HFF-Myc (cell line): ENCODE measurements around the gene AKIP1.
A peak's percentile ranks its signal among the peaks of the same experiment; 100 is the strongest.

Experiments used
- DNase-seq: peaks from one replicate; pipeline ENCODE4 v3.0.0-alpha.2; 2011; ENCODE audit warnings: low read depth; ENCODE audit errors: extremely low read depth
- H3K4me3 ChIP-seq: replicated peaks from 2 replicates; pipeline ENCODE4 v1.5.1; 2011; ENCODE audit warnings: low read depth, mild to moderate bottlenecking, control low read depth, low read length
- TF ChIP-seq, protein P1 (sequence below): IDR thresholded peaks from 2 replicates; pipeline ENCODE4 v1.5.1; 2012; ENCODE audit warnings: mild to moderate bottlenecking, low read depth, low read length, control low read depth; ENCODE audit errors: missing control alignments

AKIP1 gene

GRCh38 chr11:8961401-8961800, 50.4 kb downstream of the AKIP1 start:
- TF ChIP-seq, protein P1, sequence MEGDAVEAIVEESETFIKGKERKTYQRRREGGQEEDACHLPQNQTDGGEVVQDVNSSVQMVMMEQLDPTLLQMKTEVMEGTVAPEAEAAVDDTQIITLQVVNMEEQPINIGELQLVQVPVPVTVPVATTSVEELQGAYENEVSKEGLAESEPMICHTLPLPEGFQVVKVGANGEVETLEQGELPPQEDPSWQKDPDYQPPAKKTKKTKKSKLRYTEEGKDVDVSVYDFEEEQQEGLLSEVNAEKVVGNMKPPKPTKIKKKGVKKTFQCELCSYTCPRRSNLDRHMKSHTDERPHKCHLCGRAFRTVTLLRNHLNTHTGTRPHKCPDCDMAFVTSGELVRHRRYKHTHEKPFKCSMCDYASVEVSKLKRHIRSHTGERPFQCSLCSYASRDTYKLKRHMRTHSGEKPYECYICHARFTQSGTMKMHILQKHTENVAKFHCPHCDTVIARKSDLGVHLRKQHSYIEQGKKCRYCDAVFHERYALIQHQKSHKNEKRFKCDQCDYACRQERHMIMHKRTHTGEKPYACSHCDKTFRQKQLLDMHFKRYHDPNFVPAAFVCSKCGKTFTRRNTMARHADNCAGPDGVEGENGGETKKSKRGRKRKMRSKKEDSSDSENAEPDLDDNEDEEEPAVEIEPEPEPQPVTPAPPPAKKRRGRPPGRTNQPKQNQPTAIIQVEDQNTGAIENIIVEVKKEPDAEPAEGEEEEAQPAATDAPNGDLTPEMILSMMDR: no peak
- no peak overlapping the region for H3K4me3 ChIP-seq
- DNase-seq: no peak

- no peak for DNase-seq
- TF ChIP-seq, protein P1: no peak
- peak overlapping the region; percentile 83 for H3K4me3 ChIP-seq
Measured at GRCh38 chr11:8962841-8963240, 51.9 kb downstream of the AKIP1 start.

DNA sequence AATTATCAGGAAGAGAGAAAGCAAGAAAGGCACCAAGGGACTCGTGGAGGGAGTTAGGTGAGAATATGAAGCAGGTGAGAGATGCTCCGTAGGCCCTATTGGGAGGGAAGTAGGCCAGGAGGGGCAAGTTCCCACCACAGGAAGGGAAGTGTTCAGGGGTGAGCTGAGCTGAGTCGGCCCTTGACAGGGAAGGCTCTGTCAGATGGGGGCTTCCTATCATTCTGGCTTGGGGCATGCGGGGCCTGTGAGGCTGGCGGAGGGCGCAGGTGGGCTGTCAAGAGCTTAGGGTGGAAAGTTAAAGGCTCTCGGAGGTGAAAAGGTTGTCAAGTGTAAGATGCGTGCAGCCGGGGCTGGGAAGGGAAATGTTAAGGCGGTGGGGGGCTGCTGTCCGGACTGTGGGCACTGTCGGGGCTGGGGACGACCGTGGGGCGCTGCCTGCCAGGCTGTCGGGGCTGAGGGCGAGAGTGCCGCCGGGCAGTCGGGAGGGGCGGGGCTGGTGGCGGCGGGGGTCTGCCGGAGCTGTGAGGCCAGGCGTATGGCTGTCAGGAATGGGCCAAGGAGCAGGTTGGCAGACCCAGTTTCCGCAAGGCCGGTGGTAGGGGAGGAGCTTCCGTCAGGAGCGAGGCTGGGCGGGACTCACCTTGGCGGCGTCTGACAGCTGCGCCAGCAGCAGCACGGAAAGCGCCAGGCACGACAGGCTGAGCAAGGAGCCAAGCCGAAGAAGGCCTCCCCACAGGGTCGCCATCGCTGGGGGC, 52.8 kb downstream of the AKIP1 start:
- TF ChIP-seq, protein P1: no peak
- peak overlapping the region; percentile 83 for H3K4me3 ChIP-seq
- DNase-seq: no peak

DNA sequence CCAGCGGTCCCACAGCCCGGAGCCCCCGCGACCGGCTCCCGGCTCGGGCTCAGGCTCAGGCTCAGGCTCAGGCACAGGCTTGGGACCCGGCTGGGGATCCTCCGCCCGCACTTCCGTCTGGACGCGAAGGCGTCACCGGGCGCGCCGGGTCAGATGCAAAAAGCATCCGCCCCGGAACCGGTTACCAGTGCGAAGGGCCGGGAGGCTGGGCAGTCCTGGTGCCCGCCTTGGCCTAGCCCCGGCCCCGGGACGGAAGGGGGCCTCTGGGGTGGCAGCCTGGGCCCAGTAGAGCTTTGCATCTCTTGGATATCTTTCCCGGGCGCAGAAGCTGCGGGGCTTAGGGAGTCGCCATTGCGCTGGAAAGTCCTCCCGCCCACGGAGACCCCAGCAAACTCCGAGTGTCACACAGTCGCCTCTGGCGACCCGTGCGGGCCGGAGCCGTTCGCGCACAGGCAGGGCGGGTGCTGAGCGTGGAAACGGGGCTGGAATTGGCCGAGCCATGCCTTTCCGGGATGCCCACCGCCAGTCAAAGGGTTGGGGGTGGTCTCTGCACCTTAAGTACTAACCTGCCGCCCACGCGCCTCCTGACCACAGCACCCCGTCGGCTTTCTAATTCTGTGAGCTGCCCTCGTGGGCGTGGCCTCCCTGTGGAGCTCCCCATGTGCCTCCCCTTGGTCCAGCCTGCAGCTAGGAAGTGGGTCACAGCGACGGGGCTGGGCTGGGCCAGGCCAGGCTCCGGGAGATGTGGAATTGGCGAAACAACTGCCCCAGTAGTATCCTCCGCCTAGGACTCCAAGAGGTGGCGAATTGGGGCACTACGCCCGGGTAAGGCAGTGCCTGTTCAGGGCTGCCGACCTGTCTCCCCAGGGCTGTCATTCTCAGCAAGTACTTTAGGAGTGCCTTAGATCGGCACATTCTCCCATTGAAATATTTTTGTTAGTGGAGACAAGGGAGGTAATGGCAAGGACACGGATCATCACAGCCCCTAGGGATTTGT, 53.6 kb downstream of the AKIP1 start, which contains the start of gene TMEM9B:
Gene TMEM9B (minus strand): TSS at position 119 of the 997 bp plus-strand sequence. CDS start 129 bp downstream, outside the sequence.
- peak; percentile 60 for DNase-seq
- H3K4me3 ChIP-seq: peak within 1 kb of the TSS; percentile 83
- TF ChIP-seq, protein P1: no peak

DNA sequence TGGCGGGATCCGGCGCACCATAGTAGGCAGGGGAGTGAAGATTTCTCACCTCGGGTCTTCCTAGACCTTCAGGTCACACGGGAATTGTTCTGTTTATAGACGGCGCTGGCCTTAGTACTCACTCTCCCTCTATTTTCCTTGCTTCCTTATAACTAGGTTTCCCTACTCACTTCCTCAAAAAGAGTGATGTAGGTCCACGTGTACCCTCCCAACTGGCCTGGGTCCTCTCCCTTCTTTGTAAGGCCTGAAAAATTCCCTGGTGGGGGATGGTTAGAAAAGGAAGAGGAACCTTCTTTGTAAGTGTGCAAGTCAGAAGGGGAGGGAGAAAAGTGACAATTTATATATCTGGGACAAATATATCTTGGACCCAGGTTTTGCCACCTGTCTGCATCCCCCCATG, 56.2 kb downstream of the AKIP1 start:
- no peak overlapping the region for H3K4me3 ChIP-seq
- TF ChIP-seq, protein P1: no peak
- DNase-seq: no peak
